ENCODE measurements around the gene CCL4. TPM values are rescaled to one million over a fixed set of nuclear protein-coding genes. Genes with fewer than 3 reads are reported as not detected.
"Not testable (repeated sequence)": the region's sequence is repeated elsewhere in the genome, so short reads cannot be mapped to it uniquely, and the experiment has no call there.

Gene CCL4
- total and polyA plus RNA-seq, 5 experiments from 2014 or later: 2.9 to 219 (median 3.9) TPM

DNA sequence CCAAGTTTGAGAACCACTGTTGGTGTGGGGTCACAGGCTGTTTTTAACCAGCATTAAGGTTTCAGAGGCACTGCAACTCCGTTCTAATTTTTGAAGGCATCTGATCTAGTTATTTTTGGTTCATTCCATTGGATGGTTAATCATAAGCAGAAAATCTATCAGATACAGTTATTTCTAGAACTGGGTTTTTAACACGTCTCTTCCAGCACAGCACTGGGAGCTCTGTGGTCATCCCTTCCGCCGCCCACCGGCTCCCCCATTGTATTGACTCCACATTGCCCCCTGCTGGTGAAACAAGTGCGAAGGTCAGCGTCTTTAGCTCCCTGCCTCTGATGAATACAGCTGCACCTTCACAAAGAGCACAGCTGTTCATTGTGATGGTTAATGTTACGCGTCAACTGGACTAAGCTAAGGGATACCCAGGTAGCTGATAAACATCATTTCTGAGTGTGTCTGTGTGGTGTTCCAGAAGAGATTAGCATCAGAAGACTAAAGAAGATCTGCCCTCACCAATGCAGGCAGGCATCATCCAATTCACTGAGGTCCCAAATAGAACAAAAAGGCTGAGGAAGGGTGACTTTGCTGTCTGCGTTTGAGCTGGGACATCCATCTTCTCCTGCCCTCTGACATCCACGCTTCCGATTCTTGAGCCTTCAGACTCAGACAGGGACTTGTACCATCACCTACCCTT, 31.1 kb upstream of the CCL4 start:
- ATAC-seq: peak; percentile 33 to 42
- H3K36me3 Mint-ChIP-seq: no peaks in the 10 kb centered on the region

DNA sequence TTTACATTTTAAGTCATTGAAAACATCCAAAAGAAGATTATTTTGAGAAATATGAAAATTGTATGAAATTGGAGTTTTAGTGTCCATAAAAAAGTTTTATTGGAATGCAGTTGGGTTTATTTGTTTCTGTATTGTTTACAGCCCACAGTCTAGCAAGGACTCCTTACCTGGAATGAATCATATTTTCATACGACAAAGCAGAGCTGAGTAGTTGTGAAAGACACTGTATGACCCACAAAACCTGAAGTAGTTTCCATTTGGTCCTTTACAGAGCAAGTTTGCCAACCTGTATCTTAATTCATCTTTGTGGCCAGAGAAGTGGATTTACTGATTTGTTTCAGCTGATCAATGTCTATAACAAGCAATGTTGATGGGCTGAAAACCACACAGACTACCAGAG, 29.3 kb upstream of the CCL4 start:
- Mint-ChIP-seq H3K4me1 (peaks cover 3 to 34% (median 6%) of the 10 kb centered on the region in 4 donors), H3K36me3 (no peaks in the 10 kb centered on the region), H3K27me3 (peaks cover 0 to 9% (median 0%) of the 10 kb centered on the region in 5 donors), H3K4me3 (peak overlapping the region in 1 of 10 donors; percentile 37), H3K9me3 (peaks cover 0 to 7% (median 0%) of the 10 kb centered on the region in 9 donors), H3K27ac (no peak overlapping the region)
- POLR2A ChIA-PET: interaction anchor here (1.0 kb wide), 1 partner anchor 310 kb away, joined by 3 read pairs; no protein-coding TSS in a partner anchor
- no peak for DNase-seq
- no peak for ATAC-seq

More for the DNA sequence above, 31.1 kb upstream of the CCL4 start:
- Mint-ChIP-seq H3K27ac (peak overlapping the region in 2 of 10 donors; percentile 1 to 33), H3K4me1 (peaks cover 3 to 37% (median 6%) of the 10 kb centered on the region in 4 donors), H3K4me3 (peak overlapping the region in 2 of 10 donors; percentile 7 to 54), H3K9me3 (peaks cover 0 to 6% (median 0%) of the 10 kb centered on the region in 9 donors), H3K27me3 (peaks cover 0 to 3% (median 0%) of the 10 kb centered on the region in 5 donors)
- POLR2A ChIA-PET: no interaction called here
- peak; percentile 7 to 68 (median 38) for DNase-seq

DNA sequence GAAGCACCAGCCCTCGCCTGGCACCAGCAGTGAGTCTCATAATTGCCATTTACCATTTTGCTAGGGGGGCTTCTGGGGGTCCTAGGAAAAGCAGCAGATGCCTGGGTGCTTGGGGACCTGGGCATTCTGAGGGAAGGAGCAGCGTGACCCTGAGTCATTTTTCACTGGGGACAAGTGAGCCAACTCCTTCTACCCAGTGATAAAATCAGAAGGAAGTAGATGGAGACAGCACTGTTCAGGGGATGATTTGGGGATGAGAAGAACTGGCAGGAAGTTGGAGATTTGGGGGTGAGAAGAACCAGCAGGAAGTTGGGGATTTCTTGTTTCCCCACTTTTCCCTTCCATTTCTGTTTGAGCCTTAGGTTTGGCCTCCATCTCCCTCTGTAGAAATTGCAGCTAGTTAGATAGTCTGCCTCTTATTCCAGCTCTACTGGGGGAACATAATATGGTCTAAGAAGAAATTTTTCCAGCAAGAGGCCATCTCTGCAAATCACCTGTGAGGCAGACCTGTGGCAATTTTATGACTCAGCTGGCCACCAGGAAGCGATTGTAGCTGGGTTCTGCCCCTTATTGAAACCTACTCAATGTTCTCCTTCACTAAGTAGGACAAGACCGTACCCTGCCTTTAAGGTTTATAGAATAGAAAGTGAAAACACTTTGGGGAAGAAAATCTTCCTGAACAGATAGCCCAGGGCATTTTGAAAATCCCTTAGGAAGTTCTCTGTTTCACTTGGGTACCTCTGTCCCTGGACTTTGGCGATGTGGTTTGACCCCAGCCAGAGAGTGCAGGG, 21.8 kb upstream of the CCL4 start:
- H3K27ac Mint-ChIP-seq: peak overlapping the region in 9 of 10 donors; percentile 24 to 96 (median 84)
- H3K36me3 Mint-ChIP-seq, H3K9me3 Mint-ChIP-seq, DNase-seq, H3K27me3 Mint-ChIP-seq, POLR2A ChIA-PET: not testable (repeated sequence)
- ATAC-seq: peak in 1 of 2 donors; percentile 23
- peaks cover 9 to 58% (median 17%) of the 10 kb centered on the region in 4 donors for H3K4me1 Mint-ChIP-seq
- peak overlapping the region in 7 of 10 donors; percentile 15 to 73 (median 44) for H3K4me3 Mint-ChIP-seq

DNA sequence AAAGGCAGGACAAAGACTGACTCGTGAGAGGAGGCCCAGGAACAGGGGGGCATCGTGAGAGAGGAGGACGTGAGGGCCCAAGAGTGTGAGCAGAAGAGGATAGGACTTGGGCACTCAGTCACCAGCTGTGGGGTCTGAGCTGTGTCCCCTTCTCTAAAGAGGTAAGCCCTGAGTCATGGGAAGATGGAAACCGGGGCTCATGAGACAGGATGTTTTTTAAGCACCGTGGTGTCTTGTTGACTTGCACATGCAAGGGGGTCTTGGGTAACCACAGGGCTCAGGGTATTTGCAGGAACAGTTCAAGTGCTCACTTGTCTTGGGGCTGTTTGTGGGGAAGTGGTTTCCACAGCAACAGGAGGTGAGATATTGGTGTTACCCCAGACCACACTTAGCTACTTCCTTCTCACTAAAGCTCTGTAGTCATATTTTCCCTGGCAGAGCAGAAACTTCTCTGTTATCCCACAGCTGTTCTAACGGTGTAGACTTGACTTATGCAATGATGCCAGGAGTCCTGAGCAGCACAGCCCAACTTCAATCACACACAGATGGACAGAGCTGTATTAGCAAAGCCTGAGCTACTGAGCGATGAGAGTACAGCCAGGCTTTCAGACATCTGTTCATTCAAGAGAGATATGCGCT, 21.0 kb upstream of the CCL4 start:
- Mint-ChIP-seq H3K4me3 (peak overlapping the region in 9 of 10 donors; percentile 13 to 73 (median 47)), H3K4me1 (peaks cover 9 to 59% (median 17%) of the 10 kb centered on the region in 4 donors), H3K27ac (peak overlapping the region; percentile 14 to 96 (median 84))
- H3K9me3 Mint-ChIP-seq, H3K36me3 Mint-ChIP-seq, H3K27me3 Mint-ChIP-seq, POLR2A ChIA-PET: not testable (repeated sequence)
- peak in 7 of 10 donors; percentile 24 to 66 (median 38) for DNase-seq
- peak; percentile 78 to 81 for ATAC-seq

DNA sequence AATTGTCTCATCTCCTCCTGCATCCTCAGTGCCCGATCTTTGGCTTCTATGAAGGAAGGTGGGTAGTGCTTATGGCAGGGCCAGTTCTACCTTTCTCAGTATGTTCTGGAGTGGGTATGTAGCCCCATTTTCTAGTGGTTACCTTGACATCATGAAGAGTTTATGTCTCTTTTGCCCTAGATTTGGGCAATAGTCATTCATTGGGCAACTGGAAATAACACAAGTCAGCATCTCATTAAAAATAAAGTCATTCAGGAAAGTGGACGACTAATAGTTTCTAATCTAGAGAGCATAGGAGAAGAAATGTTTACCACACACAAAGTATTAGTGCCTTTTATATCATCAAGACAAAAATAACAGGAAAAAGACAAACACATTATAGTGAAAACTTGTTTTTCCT, 19.9 kb upstream of the CCL4 start:
- DNase-seq: not testable (repeated sequence)

DNA sequence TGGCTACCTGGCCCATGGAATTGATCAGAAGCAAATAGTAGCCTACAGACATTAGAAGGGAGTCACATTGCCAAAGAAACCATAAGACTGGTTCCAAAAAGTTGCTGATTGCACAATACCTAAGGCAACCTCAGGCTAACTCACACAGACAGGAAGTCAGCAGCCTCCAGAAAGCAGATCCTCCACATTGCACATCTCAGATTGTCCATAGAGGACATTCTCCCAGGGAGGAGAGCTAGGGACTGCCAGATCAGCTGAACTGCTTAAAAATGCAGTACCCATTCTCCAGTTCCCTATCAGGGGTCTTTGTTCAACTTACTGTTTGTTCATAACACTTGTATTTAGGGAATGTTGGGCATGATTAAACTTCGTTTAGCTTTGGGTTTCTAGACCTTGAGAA, 17.9 kb upstream of the CCL4 start:
- ATAC-seq (no peak), DNase-seq (no peak)
- Mint-ChIP-seq H3K27ac (peak overlapping the region in 1 of 10 donors; percentile 80), H3K27me3 (peaks cover 0 to 18% (median 12%) of the 10 kb centered on the region in 5 donors), H3K4me1 (peaks cover 9 to 79% (median 25%) of the 10 kb centered on the region in 4 donors), H3K4me3 (peak overlapping the region in 2 of 10 donors; percentile 9 to 32), H3K36me3 (no peaks in the 10 kb centered on the region), H3K9me3 (peaks cover 0 to 3% (median 0%) of the 10 kb centered on the region in 9 donors)
- POLR2A ChIA-PET: no interaction called here

More for the DNA sequence above, 19.9 kb upstream of the CCL4 start:
- H3K9me3 Mint-ChIP-seq, ATAC-seq, H3K27me3 Mint-ChIP-seq, H3K36me3 Mint-ChIP-seq, POLR2A ChIA-PET: not testable (repeated sequence)
- Mint-ChIP-seq H3K27ac (peak overlapping the region in 2 of 10 donors; percentile 64 to 83), H3K4me3 (peak overlapping the region in 1 of 10 donors; percentile 20), H3K4me1 (peaks cover 9 to 65% (median 17%) of the 10 kb centered on the region in 4 donors)

DNA sequence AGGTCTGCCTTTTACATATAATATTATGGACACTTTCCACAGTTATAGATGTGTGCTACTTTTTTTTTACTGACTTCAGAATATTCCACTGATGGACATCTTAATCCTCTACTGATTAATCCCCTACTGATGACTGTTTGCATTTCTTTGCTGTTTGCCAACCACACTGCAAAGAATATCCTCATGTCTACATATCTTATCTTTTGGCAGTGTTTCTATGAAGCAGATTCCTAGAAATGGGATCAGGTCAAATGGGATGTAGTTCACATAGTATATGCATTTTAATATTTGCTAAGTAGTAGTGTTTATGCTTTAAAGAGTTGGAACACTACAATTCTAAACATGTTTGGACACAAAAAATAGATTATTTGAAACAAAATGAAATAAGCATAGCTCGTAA, 16.8 kb upstream of the CCL4 start:
- H3K36me3 Mint-ChIP-seq: no peaks in the 10 kb centered on the region

DNA sequence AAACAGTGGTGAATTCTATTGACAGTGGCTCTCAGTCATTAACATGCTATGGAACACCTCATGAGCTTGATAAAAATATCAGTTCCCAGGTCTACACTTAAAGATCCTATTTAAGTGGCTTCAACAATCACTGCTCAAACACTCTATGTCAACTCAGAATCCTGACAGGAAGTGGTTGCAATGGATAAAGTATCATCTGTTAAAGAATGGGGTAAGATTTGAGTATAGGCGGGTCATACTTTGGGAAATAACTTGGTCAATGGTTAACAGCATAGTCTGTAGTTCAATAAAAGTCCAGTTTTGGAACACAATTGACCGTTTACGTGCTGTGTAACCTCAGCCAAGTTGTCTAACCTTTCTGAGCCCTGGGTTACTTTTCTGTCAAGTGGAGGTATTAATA, 16.2 kb upstream of the CCL4 start:
- H3K4me3 Mint-ChIP-seq, DNase-seq, H3K36me3 Mint-ChIP-seq, H3K27ac Mint-ChIP-seq, H3K9me3 Mint-ChIP-seq, ATAC-seq, POLR2A ChIA-PET: not testable (repeated sequence)
- H3K4me1 Mint-ChIP-seq: peaks cover 6 to 80% (median 16%) of the 10 kb centered on the region in 4 donors
- peaks cover 4 to 22% (median 20%) of the 10 kb centered on the region in 5 donors for H3K27me3 Mint-ChIP-seq

More for the DNA sequence above, 16.8 kb upstream of the CCL4 start:
- Mint-ChIP-seq H3K4me1 (peaks cover 9 to 80% (median 23%) of the 10 kb centered on the region in 4 donors), H3K4me3 (no peak overlapping the region), H3K9me3 (peaks cover 0 to 3% (median 0%) of the 10 kb centered on the region in 9 donors), H3K27me3 (peaks cover 3 to 22% (median 19%) of the 10 kb centered on the region in 5 donors), H3K27ac (no peak overlapping the region)
- no peak for ATAC-seq
- POLR2A ChIA-PET: no interaction called here
- no peak for DNase-seq

DNA sequence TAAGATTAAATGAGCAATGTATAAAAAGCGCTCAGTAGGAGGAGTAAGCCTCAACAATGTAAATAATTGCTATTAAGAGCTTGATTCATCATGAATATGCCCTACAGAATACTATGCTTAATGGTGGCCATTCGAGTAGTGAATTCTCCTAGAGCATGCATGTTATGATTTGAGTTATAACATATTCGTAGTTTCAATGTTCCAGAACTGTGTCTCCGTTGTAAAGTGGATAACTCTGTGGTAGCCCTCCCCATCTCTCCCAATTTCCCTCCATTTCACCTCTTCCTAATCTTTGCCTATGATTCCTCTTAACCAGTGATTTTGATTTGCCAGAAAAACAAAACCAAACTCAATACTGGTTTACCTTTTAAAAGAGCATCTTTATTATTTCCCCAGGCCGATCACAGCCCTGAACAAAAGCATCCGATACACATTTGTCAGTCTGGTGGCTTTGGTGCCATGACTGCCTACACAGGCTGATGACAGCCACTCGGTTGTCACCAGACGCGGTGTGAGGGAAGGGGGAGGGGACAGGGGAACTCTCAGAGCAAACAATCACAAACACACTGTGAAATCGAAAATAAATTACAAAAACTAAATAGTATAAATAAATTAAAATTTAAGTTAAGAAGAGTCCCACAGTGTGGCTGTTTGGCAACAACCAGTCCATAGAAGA, 15.6 kb upstream of the CCL4 start:
- H3K9me3 Mint-ChIP-seq, H3K36me3 Mint-ChIP-seq, POLR2A ChIA-PET, ATAC-seq, DNase-seq: not testable (repeated sequence)
- peaks cover 2 to 80% (median 11%) of the 10 kb centered on the region in 4 donors for H3K4me1 Mint-ChIP-seq
- peaks cover 6 to 25% (median 20%) of the 10 kb centered on the region in 5 donors for H3K27me3 Mint-ChIP-seq
- peak overlapping the region in 2 of 10 donors; percentile 47 to 91 for H3K27ac Mint-ChIP-seq
- H3K4me3 Mint-ChIP-seq: peak overlapping the region in 2 of 10 donors; percentile 46 to 71

DNA sequence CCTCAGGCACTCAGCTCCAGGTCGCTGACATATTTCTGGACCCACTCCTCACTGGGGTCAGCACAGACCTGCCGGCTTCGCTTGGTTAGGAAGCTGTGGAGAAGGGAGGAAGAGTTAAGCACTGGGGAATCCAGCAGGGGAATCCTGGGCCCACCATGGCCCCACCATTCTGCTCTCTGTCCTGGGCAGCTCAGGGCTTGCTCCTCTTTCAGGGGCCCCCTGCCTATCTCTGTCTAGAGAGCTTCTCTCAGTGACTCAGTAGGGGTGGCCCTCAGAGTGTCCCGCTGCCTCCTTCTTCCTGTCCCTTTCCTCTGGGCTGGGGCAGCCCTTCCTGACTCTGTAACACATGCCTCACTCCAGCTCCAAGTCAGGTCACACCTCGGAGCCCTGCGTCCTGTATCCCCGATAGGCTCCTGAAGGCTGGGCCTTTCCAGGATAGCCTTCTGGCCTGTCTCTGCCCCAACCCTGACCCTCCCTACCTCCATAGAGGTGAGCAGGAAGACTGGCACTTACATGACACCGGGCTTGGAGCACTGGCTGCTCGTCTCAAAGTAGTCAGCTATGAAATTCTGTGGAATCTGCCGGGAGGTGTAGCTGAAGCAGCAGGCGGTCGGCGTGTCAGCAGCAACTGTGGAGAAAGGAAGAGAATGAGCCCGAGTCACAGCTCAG, 14.8 kb upstream of the CCL4 start:
- ATAC-seq: no peak
- no peak for DNase-seq
- POLR2A ChIA-PET: no interaction called here
- Mint-ChIP-seq H3K4me3 (peak overlapping the region in 2 of 10 donors; percentile 61 to 82), H3K4me1 (peaks cover 0 to 78% (median 8%) of the 10 kb centered on the region in 4 donors), H3K9me3 (peaks cover 0 to 3% (median 0%) of the 10 kb centered on the region in 9 donors), H3K27me3 (peaks cover 6 to 29% (median 25%) of the 10 kb centered on the region in 5 donors), H3K36me3 (no peaks in the 10 kb centered on the region), H3K27ac (peak overlapping the region in 2 of 10 donors; percentile 82 to 91)

DNA sequence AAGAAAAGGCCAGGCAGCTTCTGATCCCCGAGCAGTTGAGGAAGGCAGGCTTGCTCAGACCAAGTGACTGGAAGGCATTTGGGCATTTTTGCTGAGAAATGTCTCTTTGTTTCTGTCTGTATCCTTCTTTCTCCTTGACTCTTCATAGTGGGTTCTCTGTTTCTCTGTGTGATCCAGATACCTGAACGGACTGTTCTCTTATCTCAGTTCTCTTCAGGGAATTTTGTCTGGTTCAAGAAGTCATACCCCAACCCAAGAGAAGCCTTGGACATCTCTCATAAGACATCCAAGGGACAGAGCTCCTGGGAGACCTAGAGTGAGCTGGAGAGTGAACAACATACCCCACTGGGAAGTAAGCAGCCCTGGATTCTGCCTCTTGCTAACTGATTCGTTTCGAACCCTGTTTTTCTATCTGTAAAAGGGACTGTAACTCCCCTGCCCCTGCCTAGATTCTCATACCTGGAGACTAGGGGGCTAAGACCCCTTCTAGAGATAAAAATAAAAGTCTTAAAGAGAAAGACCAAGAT, 14.2 kb upstream of the CCL4 start:
- peaks cover 0 to 3% (median 0%) of the 10 kb centered on the region in 9 donors for H3K9me3 Mint-ChIP-seq
- peak overlapping the region in 3 of 10 donors; percentile 63 to 91 (median 82) for H3K27ac Mint-ChIP-seq
- no peak for DNase-seq
- POLR2A ChIA-PET: no interaction called here
- peak overlapping the region in 2 of 10 donors; percentile 61 to 82 for H3K4me3 Mint-ChIP-seq
- no peak for ATAC-seq
- H3K36me3 Mint-ChIP-seq: no peaks in the 10 kb centered on the region
- H3K27me3 Mint-ChIP-seq: peaks cover 8 to 35% (median 29%) of the 10 kb centered on the region in 5 donors
- peaks cover 2 to 74% (median 8%) of the 10 kb centered on the region in 4 donors for H3K4me1 Mint-ChIP-seq

Measured in naive thymus-derived CD8-positive, alpha-beta T cell (primary cell).